Bronchial epithelial cell (primary cell): Measurements from ENCODE around the gene CDKL4. TPM values are rescaled to one million over a fixed set of nuclear protein-coding genes. Genes with fewer than 3 reads are reported as not detected.
A peak's percentile ranks its signal among the peaks of the same experiment; 100 is the strongest.

Source experiments
- DNase-seq: peaks from one replicate; pipeline ENCODE4 v3.0.0-alpha.2; 2010; ENCODE audit warnings: low read depth
- FAIRE-seq: peaks from 2 replicates; lab custom pipeline; 2011; peaks lifted over from hg19 to GRCh38; lab: Jason Lieb, UNC
- H3K27me3 ChIP-seq: 2 replicates; pipeline ENCODE4 v1.5.1; 2011; ENCODE audit warnings: low read length; ENCODE audit not compliant: control insufficient read depth, insufficient read depth
- H3K36me3 ChIP-seq: 2 replicates; pipeline ENCODE4 v1.5.1; 2011; ENCODE audit warnings: low read length; ENCODE audit not compliant: control insufficient read depth, insufficient read depth
- H3K4me3 ChIP-seq: 2 replicates; pipeline ENCODE4 v1.5.1; 2011; ENCODE audit warnings: mild to moderate bottlenecking, low read depth, low read length, control low read depth
- CTCF ChIP-seq: IDR thresholded peaks from 2 replicates; pipeline ENCODE4 v1.5.1; 2011; ENCODE audit warnings: mild to moderate bottlenecking, moderate library complexity, low read length, control low read depth, inconsistent platforms; ENCODE audit not compliant: insufficient read depth, severe bottlenecking
- total RNA-seq: library from RNA; depleted of rRNA; stranded (reverse); fragments of >200 nt; gene quantifications from 2 replicates; pipeline ENCODE4 v1.2.1, GENCODE V29; 2014

The CDKL4 gene
- total RNA-seq = 0.13 and 0.26 TPM in 2 replicates

DNA sequence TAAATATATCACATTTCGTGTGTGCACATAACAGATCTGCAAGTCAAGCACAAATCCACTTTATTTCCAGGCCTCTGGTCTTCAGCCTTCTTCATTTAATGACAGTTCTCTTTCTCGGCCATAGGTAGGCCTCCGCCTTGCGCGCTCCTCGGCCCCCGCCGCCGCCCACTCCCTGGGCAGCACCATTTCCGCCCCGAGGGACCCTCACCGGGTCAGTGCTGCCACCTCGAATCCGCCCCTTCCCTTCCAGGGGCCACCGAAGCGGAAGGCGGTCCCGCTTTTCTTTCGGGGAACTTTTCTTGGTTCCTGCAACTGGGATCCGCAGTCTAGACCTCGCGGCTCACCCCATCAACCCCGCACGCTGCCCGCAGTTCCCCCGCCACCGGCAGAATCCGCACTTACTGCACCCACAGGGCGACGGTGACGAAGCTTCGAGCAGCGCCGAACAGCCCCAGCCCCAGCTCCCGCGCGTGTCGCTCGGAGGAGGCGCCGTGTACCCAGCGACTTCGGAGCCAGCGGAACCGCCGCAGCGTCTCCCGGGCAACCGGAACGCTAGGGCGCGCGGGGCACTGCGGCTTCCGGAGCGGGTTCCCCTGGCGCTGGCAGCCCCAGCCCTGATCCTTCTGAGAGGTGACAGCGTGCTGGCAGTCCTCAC is at the start of gene CDKL4:
CDKL4 (minus strand) TSS at position 502 of the 655 bp plus-strand sequence.
- no peak within 1 kb of the TSS for H3K4me3 ChIP-seq

DNA sequence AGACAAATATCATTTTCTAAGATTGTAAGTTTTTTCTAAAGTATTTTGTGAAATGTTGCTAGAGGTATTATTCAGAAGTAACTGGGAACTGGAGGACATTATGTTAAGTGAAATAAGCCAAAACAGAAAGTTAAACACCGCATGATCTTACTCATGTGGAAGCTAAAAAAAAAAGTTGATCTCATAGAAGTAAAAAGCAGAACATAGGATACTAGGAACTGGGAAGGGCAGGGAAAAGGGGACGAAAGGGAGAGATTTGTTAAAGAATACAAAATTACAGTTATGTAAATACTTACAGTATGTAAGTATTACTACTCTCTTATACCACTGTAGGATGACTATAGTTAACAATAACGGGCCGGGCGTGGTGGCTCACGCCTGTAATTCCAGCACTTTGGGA is 46.7 kb upstream of the CDKL4 start:
- Histone ChIP-seq H3K36me3 (peaks cover 4% of the 10 kb centered on the region), H3K4me3 (no peak overlapping the region), H3K27me3 (no peaks in the 10 kb centered on the region)
- FAIRE-seq = no peak
- DNase-seq = no peak
- no peak for TF ChIP-seq CTCF

More for the DNA sequence above, at the start of gene CDKL4:
- Histone ChIP-seq H3K27me3 (no peaks in the 10 kb centered on the region), H3K36me3 (no peaks in the 10 kb centered on the region)
- no peak for DNase-seq
- TF ChIP-seq CTCF = no peak
- FAIRE-seq = no peak

DNA sequence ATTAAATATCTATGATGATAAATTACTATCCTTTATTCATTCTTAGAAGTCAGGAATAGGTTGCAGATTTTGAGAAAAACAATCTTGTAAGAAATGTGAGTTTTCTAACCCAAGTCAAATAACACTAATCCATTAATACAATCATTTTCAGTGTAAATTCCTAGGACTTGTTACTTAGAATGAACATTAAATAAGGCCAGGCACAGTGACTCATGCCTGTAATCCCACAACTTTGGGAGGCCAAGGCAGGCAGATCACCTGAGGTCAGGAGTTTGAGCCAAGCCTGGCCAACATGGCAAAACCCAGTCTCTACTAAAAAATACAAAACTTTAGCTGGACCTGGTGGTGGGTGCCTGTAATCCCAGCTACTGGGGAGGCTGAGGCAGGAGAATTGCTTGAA is 45.8 kb upstream of the CDKL4 start:
- no peak for FAIRE-seq
- H3K36me3 ChIP-seq = peaks cover 7% of the 10 kb centered on the region
- DNase-seq = peak; percentile 15

DNA sequence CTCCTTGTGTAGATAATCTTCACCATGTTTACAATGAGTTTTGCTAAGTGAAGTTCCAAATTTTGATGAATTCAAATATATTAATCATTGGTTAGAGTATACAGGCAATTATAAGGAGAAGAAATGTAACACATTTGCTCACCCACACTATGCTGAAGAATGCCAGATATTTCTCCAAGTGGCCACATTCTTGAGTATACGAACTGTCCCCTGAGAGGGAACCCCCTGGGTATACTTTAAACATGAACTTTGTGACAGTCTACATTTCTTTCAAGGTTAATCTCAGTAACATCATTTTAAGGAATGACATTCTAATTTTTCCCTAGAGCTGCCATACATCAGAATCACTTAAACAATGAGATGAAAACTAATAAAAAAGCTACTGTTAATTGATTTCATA is 39.8 kb upstream of the CDKL4 start:
- FAIRE-seq = no peak

More for the DNA sequence above, 45.8 kb upstream of the CDKL4 start:
- no peak for TF ChIP-seq CTCF
- no peak overlapping the region for H3K4me3 ChIP-seq
- no peaks in the 10 kb centered on the region for H3K27me3 ChIP-seq

DNA sequence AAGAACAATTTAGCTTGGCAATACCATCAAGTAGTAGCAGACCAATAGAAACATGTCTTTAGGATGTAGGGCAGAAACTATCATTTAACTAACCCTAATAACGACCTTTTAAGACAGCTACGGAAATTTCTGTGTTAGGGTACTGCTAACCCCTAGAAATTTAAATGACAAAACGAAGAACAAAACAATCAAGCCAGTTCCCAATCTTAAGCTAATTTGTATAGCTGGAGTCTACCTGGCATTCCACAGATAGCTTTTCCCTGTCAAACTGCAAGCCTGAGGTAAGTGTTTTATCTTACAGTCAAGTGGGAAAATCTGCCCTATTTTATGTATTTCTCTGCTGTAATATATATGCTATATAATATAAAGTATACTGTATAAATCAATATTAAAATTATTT is 37.6 kb upstream of the CDKL4 start:
- FAIRE-seq (no peak), DNase-seq (no peak)
- no peak for TF ChIP-seq CTCF
- peaks cover 4% of the 10 kb centered on the region for H3K36me3 ChIP-seq
- no peak overlapping the region for H3K4me3 ChIP-seq
- no peaks in the 10 kb centered on the region for H3K27me3 ChIP-seq

More for the DNA sequence above, 39.8 kb upstream of the CDKL4 start:
- Histone ChIP-seq H3K36me3 (peaks cover 4% of the 10 kb centered on the region), H3K27me3 (no peaks in the 10 kb centered on the region), H3K4me3 (no peak overlapping the region)
- no peak for TF ChIP-seq CTCF
- no peak for DNase-seq

DNA sequence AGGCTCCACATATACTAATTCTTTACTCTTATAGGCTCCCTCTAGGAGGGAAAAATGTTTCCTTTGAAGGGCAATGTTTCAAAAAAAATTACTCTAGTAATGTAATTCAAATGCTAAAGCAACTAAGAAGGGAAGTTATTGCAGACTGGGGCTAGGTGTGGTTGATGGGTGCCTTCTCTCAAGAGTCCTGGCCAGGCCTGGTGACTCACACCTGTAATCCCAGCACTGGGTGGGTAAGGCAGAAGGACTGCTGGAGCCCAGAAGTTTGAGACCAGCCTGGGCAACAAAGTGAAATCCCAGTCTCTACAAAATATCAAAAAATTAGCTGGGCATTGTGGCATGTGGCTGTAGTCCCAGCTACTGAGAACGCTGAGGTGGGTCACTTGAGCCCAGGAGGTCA is 31.2 kb upstream of the CDKL4 start:
- FAIRE-seq (no peak), DNase-seq (peak; percentile 57)
- peaks cover 1% of the 10 kb centered on the region for H3K36me3 ChIP-seq
- TF ChIP-seq CTCF = no peak
- no peak overlapping the region for H3K4me3 ChIP-seq
- H3K27me3 ChIP-seq = no peaks in the 10 kb centered on the region
